ENCODE data around the gene PPP1R12B. TPM values are rescaled to one million over a fixed set of nuclear protein-coding genes. Genes with fewer than 3 reads are reported as not detected.
A peak's percentile ranks its signal among the peaks of the same experiment; 100 is the strongest.

PPP1R12B gene
- total RNA-seq, 1 donor from 2014 or later: 594 TPM

GRCh38 chr1:202561726-202562443 lies 213.4 kb downstream of the PPP1R12B start:
- ATAC-seq: no peak
- DNase-seq (ENCODE audit: missing footprints): no peak
- intact Hi-C loops (cut with DNase I): no loop called here

- no peak for ATAC-seq
- no peak for DNase-seq (ENCODE audit: missing footprints)
- intact Hi-C loops (cut with DNase I): no loop called here
These were observed 214.1 kb downstream of the PPP1R12B start for GRCh38 chr1:202562444-202563060.

DNA sequence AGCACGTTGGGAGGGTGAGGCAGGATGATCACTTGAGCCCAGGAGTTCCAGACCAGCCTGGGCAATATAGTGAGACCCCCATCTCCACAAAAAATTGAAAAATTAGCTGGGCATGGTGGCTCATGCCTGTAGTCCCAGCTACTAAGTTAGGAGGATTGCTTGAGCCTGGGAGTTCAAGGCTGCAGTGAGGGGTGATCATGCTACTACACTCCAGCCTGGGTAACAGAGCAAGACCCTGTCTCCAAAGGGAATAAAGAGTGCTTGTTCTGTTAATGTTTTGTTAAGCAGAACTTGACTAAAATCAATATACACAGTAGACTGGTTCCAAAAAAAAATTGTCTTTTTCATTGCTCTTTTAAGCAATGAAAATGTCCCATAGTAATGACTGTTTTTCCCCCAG lies 215.3 kb downstream of the PPP1R12B start:
- intact Hi-C loops (cut with DNase I): no loop called here
- no peak for DNase-seq (ENCODE audit: missing footprints)
- no peak for ATAC-seq

DNA sequence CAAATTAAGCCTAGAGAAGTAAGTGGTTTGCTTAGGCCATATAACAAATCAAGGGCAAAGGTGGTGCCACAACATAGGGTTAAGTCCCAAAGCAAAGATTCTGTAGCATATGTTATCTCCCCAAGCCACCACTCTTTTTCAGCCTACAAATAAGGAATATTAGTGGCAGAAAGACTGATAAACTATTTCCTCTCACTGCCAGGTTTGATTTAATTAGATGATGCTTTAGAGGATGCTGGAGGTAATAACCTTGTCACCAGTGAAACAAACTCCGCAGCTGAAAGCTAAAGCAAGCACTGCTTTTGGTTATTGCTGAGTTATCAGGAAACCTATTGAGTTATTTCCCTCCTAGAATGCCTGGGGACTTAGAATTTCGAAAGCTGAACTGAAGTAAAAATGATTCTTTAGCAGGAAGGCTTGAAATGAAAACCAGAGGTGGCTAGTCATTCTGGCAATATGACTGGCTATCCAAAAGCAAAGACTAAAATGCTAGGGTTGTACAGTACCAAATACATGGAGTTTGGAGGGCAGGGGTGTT lies 216.5 kb downstream of the PPP1R12B start:
- DNase-seq (ENCODE audit: missing footprints): no peak
- intact Hi-C loops (cut with DNase I): no loop called here
- no peak for ATAC-seq

DNA sequence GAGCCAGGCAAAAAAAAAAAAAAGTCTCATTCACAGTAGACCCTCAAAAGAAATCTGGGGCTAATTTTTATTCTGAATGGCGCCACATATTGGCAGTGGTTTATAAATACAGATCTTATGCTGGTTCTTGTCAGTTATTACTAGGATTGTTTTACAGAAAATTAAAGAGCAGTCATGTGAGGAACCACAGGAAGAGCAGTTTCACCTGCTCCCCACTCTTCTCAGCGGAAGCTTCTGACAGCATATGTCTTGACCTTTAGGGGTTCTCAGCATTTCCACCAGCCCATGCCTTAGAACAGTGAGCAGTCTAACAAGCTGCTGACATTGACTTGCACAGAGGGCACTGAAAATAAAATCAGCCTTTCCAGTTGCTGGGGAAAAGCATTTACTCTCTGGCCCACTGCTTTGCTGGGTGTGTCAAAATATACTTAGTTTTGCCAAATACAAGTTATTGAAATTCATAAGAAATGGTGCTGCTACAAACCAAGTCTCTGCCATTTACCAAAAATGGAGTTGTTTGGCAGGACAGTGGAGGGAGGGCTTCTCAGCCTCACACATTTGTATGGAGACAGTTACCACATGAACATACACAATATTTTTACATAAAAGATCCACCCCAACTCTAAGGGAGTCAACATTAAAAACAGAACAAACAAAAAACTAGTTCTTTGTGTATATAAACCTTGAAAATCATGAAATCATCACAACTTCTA lies 217.5 kb downstream of the PPP1R12B start:
- intact Hi-C loops (cut with DNase I): no loop called here
- ATAC-seq (peak; percentile 4), DNase-seq (ENCODE audit: missing footprints) (no peak)

GRCh38 chr1:202567738-202568137 lies 219.2 kb downstream of the PPP1R12B start:
- intact Hi-C loops (cut with DNase I): no loop called here
- no peak for ATAC-seq
- DNase-seq (ENCODE audit: missing footprints): no peak

DNA sequence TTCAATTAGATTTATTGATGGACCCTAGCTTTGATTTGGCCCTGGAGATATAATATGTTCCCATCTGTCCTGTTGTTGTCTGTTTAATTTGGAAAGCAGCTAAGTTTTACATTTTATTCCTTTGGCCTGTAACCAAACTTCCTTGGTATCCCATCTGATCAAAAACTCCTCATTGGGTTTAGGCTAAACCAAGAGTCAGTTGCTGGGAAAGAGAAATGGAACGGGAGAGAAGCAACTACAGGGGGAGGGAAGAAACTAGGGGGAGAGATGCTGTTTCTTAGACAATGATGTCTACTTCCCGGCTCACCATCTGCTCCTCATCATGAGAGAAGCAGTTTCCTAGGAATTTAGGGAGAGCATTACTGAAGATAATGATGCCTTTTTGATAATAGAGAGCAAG lies 219.9 kb downstream of the PPP1R12B start:
- no peak for DNase-seq (ENCODE audit: missing footprints)
- intact Hi-C loops (cut with DNase I): no loop called here
- ATAC-seq: no peak

DNA sequence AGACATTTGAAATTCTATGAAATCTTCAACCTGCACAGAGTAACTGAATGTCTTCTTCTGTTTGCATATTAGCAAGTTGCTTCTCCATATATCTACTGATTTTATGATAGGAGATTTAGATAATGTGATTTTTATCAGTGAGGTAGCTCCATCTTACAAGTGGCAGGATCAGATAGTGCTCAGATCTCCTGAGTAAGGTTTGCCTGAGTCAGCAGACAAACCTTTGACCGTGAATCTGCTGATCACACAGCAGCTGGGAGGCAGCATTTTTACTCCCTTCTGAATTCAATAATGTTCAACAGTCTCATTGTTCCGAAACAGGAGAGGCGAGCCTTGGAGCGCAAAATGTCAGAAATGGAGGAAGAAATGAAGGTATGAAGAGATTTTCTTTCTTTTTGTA lies 220.3 kb downstream of the PPP1R12B start:
- intact Hi-C loops (cut with DNase I): no loop called here
- ATAC-seq (no peak), DNase-seq (ENCODE audit: missing footprints) (no peak)

- no peak for DNase-seq (ENCODE audit: missing footprints)
- ATAC-seq: no peak
- intact Hi-C loops (cut with DNase I): loop anchor here (5.0 kb wide), 1 partner anchor 62 kb away; no protein-coding TSS in a partner anchor
These were observed 221.2 kb downstream of the PPP1R12B start for GRCh38 chr1:202569393-202570322.

DNA sequence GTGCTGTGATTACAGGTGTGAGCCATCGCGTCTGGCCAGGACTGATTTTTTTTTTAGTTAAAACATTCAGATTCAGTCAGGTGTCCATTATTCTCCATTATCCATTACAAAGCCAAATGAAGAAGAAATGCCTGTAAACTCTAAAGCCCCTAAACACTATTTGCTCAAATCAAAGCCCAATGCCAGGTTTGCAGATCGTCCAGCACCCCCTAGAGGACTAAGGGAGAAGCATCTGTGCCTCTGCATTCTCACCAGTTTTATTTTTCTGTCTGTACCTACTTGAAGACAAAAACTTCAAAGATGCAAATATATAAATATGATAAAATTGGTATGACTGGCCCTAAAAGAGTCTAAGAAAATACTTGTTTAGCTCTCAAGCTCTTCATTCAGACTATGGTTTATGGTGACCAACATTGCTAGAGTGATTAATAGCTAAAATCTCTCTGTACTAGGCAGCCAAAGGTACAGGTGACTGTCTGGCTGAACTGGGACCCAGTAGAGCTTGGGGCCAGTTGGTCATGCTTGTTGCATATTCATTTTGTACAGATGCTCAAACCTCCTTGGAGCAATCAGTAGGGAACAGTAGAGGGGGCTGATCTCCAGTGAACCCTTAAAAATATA lies 223.3 kb downstream of the PPP1R12B start:
- intact Hi-C loops (cut with DNase I): loop anchor here (5.0 kb wide), 1 partner anchor 65 kb away; no protein-coding TSS in a partner anchor
- DNase-seq (ENCODE audit: missing footprints): no peak
- ATAC-seq: no peak

GRCh38 chr1:202572867-202573266 lies 224.4 kb downstream of the PPP1R12B start:
- no peak for DNase-seq (ENCODE audit: missing footprints)
- intact Hi-C loops (cut with DNase I): loop anchor here (5.0 kb wide), 1 partner anchor 66 kb away; no protein-coding TSS in a partner anchor
- ATAC-seq: no peak

GRCh38 chr1:202575918-202576653 lies 227.6 kb downstream of the PPP1R12B start:
- ATAC-seq (no peak), DNase-seq (ENCODE audit: missing footprints) (no peak)
- intact Hi-C loops (cut with DNase I): no loop called here

DNA sequence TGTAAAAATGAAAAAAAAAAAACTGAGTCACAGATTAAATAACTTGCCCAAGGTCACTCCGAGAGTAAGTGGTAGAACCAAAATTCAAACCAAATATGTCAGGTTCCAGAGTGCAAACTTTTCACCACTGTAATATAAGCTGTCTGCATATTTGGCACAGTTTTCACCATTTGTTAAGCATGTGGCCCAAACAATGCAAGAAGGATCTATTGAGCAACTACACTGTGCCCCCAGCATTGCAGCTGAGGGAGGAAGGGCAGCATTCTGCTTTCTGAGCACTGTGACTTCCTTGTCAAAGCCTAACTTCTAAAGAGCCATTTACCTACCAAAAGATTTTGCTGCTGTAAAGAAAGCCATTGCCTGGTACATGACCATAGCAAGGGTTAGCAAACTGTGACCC lies 228.3 kb downstream of the PPP1R12B start:
- DNase-seq (ENCODE audit: missing footprints) (no peak), ATAC-seq (no peak)
- intact Hi-C loops (cut with DNase I): no loop called here

DNA sequence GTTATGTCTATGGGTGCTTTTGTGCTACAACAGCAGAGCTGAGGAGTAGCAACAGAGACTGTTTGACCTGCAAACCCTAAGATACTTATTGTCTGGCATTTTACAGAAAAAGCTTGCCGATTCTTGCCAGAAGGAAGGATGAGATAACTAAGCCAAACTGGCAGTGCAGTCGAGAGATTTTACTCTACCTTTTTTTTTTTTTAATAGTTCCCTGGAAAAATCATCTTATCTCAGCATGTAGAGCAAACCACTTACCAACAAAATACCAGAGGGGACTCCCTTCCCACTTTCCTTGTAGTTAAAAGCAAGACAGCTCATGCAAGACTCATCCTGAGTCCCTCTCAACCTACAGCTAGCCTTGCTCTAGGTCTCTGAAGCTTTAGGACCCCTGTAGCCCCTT lies 228.9 kb downstream of the PPP1R12B start:
- no peak for DNase-seq (ENCODE audit: missing footprints)
- no peak for ATAC-seq
- intact Hi-C loops (cut with DNase I): no loop called here

- ATAC-seq: no peak
- intact Hi-C loops (cut with DNase I): no loop called here
These were observed 229.6 kb downstream of the PPP1R12B start for GRCh38 chr1:202578001-202578504.

DNA sequence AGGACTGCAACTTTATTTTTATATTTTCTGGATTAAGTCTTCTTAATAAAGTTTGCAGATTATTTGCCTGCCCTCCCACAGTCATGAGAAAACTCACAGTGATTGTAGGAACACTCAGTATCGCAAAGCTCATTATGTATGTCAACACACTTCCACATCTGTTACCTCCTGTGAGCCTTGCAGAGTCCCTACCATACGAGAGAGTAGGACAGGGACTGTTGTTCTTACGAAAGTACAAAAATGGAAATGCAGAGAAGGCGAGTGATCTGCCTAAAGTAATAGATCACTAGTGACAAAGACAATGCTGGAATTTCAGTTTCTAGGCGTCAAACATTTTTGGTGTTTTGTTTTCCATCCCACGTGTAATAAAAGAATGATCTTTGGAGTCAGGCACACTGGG lies 230.1 kb downstream of the PPP1R12B start:
- DNase-seq (ENCODE audit: missing footprints): no peak
- ATAC-seq: peak; percentile 54
- intact Hi-C loops (cut with DNase I): no loop called here

More at GRCh38 chr1:202578001-202578504, 229.6 kb downstream of the PPP1R12B start:
- no peak for DNase-seq (ENCODE audit: missing footprints)

- ATAC-seq (no peak), DNase-seq (ENCODE audit: missing footprints) (no peak)
- intact Hi-C loops (cut with DNase I): no loop called here
These were observed 231.3 kb downstream of the PPP1R12B start for GRCh38 chr1:202579806-202580205.

Measured in Right ventricle myocardium inferior (tissue), 1 donor.